DND-41 (cell line): ENCODE measurements around the gene GRIA4.

Experiments
- EZH2 ChIP-seq: IDR thresholded peaks from 3 replicates; pipeline ENCODE4 v1.6.1; 2012; ENCODE audit warnings: borderline replicate concordance, low read depth, mild to moderate bottlenecking, moderate library complexity, low read length, inconsistent platforms; ENCODE audit not compliant: severe bottlenecking
- TF ChIP-seq, protein P1 (sequence below): IDR thresholded peaks from 2 replicates; pipeline ENCODE4 v1.5.1; 2012; ENCODE audit warnings: borderline replicate concordance, low read length, moderate library complexity, mild to moderate bottlenecking; ENCODE audit not compliant: poor library complexity, severe bottlenecking; ENCODE audit errors: extremely low read depth

DNA sequence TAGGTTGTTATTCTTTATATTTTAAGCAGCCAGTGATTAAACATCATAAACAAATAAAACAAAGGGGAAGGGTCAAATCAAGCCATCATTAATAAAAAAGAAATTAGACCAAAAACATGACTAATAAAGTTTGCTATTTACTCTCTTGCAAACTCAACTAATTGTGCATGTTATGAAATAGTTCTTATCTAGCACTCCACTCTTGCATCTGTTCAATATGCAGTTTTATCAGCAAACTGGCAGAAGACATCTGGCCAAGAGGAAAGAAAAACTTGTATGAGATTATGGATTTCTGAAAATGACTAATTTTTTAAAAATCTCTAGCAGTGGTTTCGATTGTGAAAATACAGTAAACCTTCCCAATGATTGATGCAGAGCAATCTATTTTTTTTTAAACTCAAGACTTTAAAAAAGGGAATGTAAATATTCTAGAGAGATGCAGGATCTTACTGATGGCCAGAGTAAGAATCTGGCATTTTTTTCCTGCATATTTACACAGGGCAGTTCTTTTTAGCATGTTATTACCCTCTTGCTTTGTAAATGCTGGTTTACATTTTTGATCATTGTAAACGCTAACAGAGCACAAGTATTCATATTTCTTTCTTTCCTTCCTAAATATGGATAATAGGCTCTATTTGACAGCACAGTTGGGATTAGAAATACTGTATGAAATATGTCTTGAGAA lies 83.3 kb downstream of the GRIA4 start:
- TF ChIP-seq, protein P1, sequence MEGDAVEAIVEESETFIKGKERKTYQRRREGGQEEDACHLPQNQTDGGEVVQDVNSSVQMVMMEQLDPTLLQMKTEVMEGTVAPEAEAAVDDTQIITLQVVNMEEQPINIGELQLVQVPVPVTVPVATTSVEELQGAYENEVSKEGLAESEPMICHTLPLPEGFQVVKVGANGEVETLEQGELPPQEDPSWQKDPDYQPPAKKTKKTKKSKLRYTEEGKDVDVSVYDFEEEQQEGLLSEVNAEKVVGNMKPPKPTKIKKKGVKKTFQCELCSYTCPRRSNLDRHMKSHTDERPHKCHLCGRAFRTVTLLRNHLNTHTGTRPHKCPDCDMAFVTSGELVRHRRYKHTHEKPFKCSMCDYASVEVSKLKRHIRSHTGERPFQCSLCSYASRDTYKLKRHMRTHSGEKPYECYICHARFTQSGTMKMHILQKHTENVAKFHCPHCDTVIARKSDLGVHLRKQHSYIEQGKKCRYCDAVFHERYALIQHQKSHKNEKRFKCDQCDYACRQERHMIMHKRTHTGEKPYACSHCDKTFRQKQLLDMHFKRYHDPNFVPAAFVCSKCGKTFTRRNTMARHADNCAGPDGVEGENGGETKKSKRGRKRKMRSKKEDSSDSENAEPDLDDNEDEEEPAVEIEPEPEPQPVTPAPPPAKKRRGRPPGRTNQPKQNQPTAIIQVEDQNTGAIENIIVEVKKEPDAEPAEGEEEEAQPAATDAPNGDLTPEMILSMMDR: no peak
- TF ChIP-seq EZH2: no peak
